Measurements from ENCODE around the gene FRRS1L.
A peak's percentile ranks its signal among the peaks of the same experiment; 100 is the strongest.
"Not testable (repeated sequence)": the region's sequence is repeated elsewhere in the genome, so short reads cannot be mapped to it uniquely, and the experiment has no call there.

Gene FRRS1L

GRCh38 chr9:109132567-109133021 is 34.5 kb downstream of the FRRS1L start:
- no peak for DNase-seq (ENCODE audit: low read depth)

- DNase-seq (ENCODE audit: low read depth), result no peak
These were observed 37.4 kb downstream of the FRRS1L start for GRCh38 chr9:109129470-109130197.

GRCh38 chr9:109126671-109127070 is 40.4 kb downstream of the FRRS1L start:
- not testable (repeated sequence) for DNase-seq (ENCODE audit: low read depth)

- no peak for DNase-seq (ENCODE audit: low read depth)
These were observed 42.9 kb downstream of the FRRS1L start for GRCh38 chr9:109124121-109124520.

- no peak for DNase-seq (ENCODE audit: low read depth)
These were observed 44.1 kb downstream of the FRRS1L start for GRCh38 chr9:109122726-109123621.

- DNase-seq (ENCODE audit: low read depth), result no peak
These were observed 45.7 kb downstream of the FRRS1L start for GRCh38 chr9:109121232-109121796.

- DNase-seq (ENCODE audit: low read depth), result peak; percentile 9
These were observed 46.8 kb downstream of the FRRS1L start for GRCh38 chr9:109120204-109120789.

GRCh38 chr9:109119439-109120203 is 47.4 kb downstream of the FRRS1L start, which contains the start of gene TMEM245:
TSS of gene TMEM245 (minus strand) at chr9:109119947. CDS start at chr9:109119913, 34 bp downstream.
- peak; percentile 99 for DNase-seq (ENCODE audit: low read depth)

GRCh38 chr9:109118808-109119438 is 48.1 kb downstream of the FRRS1L start:
- DNase-seq (ENCODE audit: low read depth), result peak; percentile 51

GRCh38 chr9:109117856-109118807 is 48.9 kb downstream of the FRRS1L start:
- peak; percentile 93 for DNase-seq (ENCODE audit: low read depth)

GRCh38 chr9:109115931-109116526 is 51.0 kb downstream of the FRRS1L start:
- no peak for DNase-seq (ENCODE audit: low read depth)

GRCh38 chr9:109114670-109115069 is 52.4 kb downstream of the FRRS1L start:
- peak; percentile 71 for DNase-seq (ENCODE audit: low read depth)

GRCh38 chr9:109113892-109114609 is 53.0 kb downstream of the FRRS1L start:
- DNase-seq (ENCODE audit: low read depth), result no peak

- no peak for DNase-seq (ENCODE audit: low read depth)
These were observed 53.8 kb downstream of the FRRS1L start for GRCh38 chr9:109113254-109113653.

- DNase-seq (ENCODE audit: low read depth), result peak; percentile 91
These were observed 56.6 kb downstream of the FRRS1L start for GRCh38 chr9:109110329-109111021.

- peak; percentile 42 for DNase-seq (ENCODE audit: low read depth)
These were observed 57.1 kb downstream of the FRRS1L start for GRCh38 chr9:109109967-109110328.

GRCh38 chr9:109108318-109108717 is 58.7 kb downstream of the FRRS1L start:
- peak; percentile 87 for DNase-seq (ENCODE audit: low read depth)

Measured in ELR (cell line).